ENCODE data around the gene AGBL4.

- TF ChIP-seq CTCF (conservative IDR thresholded peaks at IDR 0.05; ENCODE audit: low read depth, low read length) (no peak), EZH2phosphoT487 (IDR thresholded peaks at IDR 0.05; ENCODE audit: borderline replicate concordance, low read length) (no peak)
These were observed 1346.9 kb downstream of the AGBL4 start for GRCh38 chr1:48676822-48677221.
